ENCODE measurements around the gene KCNT1.
A peak's percentile ranks its signal among the peaks of the same experiment; 100 is the strongest.

Gene KCNT1

GRCh38 chr9:135797507-135798262 lies 95.7 kb downstream of the KCNT1 start:
- DNase-seq (ENCODE audit: low read depth in 3 of 3), result peak in 1 of 3 experiments; percentile 5

DNA sequence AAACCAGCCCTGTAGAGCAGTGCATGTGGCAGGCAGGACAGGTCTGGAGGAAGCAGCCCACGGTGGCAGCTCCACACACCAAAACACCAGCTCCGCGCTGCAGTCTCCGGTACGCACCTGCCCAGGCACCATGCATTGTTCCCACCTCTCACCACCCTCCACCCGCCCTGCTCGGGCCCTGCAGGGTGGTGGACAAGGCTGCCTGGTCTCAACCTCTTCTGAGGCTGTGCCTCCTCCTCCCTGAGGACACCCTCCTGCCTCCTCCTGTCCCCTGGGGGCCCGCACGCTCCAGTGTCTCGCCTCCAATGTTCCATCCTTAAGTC lies 96.2 kb downstream of the KCNT1 start:
- DNase-seq (ENCODE audit: low read depth in 3 of 3), result no peak

- no peak for DNase-seq (ENCODE audit: low read depth in 3 of 3)
Measured at GRCh38 chr9:135799261-135799660, 97.3 kb downstream of the KCNT1 start.

DNA sequence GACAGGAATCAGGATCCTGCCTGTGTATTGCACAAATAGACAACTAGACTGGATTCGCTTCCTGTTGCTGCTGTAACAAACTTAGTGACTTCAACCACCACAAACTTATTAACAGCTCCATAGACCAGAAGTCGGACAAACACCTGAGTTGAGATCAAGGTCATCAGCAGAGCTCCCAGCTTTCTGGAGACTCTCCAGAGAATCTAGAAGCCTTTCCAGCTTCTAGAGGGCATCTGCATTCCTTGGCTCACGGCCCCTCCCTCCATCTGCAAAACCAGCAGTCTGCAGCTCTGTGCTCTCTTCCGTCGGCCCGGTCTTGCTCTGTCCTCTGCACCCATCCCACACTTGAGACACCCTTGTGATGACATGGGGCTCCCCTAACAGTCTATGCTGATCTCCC lies 99.1 kb downstream of the KCNT1 start:
- no peak for DNase-seq (ENCODE audit: low read depth in 3 of 3)

- DNase-seq (ENCODE audit: low read depth in 3 of 3), result no peak
Measured at GRCh38 chr9:135802876-135803419, 101.0 kb downstream of the KCNT1 start.

DNA sequence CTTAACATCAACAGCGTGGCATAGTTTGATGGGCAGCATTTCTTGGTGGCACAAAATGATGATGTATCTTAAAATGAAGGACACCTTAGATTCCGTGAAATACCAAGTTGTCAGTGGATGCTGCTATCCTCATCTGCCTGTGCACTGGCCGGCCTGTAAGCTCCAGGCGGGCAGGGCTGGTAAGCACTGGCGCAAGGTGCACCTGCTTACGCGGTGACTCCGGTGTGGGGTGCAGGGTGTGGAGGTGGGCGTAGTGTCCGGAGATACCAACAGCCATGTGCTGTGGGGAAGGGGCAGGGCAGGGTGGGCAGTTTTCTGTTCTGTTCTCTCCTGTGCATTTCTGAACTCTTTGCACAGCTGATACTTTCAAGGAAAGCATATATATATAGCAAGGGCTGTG lies 101.5 kb downstream of the KCNT1 start:
- no peak for DNase-seq (ENCODE audit: low read depth in 3 of 3)

DNA sequence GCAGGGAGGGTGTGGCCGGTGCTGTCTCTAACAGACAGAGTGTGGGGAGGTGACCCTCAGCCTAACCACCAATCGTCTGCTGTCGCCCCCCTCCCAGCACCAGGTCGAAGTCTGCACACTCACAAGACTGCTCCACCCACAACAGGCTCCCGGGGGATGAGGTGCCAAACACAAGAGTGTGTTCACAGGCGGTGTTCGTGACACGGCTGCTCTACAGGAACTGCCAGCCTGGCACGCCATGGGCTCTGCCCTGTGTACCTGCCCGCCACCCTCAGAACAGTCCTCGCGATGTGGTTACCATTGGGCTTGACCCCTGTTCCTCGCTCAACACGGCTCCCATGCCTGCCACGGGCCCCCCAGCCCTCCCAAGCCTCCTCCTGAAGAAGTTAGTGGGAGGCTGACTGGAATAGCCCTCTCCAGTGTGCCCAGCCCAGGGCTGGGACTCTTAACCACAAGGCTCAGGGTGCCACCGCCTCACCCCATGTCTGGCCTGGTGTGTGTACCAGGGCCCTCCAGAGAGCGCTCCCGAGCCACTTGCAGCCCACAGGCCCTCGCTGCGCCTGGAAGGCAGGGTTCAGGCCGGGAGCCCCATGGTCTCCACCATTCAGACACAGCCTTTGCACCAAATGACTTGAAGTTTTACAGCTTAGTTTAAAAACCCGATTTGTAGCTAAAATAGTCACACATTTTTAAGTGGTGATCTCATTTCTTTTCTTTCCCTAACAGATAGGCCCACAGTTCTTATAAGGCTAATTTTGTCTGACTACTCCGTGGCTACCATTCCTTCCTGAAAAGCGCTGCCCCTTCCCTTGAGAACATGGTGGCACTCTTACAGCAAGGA lies 102.8 kb downstream of the KCNT1 start:
- DNase-seq (ENCODE audit: low read depth in 3 of 3), result no peak

DNA sequence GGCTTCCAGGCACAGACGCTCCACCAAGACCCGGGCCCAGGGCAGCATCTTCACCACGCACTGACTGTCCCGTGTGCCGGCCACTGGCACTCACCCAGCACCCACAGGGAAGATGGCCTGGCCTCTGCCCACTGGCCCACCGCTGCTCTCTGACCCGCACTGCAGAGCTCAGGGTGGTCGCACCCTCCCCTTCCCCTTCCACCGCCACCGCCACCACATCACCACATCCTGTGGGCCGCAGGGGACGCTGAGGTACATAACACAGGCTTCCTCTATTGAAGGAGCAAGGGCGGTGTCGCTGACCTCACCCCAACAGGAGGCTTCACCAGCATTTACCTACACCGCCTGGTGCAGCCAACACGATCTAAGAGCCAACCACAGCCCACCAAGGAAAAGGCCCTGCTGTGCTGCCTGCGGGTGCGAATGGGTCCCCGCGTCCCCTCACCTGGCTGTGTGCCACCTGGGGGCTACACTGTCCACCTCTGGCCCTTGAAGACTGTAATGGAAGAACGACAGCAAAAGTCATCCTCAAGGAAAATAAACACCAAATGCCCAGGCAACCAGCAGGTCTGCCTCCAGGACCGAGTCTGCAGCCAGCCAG lies 103.5 kb downstream of the KCNT1 start:
- DNase-seq (ENCODE audit: low read depth in 3 of 3), result no peak

DNA sequence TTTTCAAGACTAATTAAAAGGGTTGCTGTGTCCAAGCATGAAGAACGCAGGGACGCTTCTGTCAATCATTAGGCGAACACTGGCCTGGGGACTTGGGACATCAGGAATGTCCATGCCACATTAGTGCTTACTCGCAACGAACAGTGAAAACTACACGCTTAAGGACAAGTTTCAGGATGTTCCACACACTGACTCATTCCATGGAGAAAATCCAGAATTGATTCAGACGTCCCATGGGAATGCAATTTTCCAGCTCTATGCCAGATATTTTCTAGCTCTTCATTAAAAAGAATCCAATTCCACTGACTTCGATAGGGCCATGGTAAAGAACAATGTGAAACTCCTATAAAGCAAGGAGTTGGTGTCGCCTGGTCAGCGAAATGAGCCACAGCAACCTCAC lies 107.2 kb downstream of the KCNT1 start:
- DNase-seq (ENCODE audit: low read depth in 3 of 3), result no peak

DNA sequence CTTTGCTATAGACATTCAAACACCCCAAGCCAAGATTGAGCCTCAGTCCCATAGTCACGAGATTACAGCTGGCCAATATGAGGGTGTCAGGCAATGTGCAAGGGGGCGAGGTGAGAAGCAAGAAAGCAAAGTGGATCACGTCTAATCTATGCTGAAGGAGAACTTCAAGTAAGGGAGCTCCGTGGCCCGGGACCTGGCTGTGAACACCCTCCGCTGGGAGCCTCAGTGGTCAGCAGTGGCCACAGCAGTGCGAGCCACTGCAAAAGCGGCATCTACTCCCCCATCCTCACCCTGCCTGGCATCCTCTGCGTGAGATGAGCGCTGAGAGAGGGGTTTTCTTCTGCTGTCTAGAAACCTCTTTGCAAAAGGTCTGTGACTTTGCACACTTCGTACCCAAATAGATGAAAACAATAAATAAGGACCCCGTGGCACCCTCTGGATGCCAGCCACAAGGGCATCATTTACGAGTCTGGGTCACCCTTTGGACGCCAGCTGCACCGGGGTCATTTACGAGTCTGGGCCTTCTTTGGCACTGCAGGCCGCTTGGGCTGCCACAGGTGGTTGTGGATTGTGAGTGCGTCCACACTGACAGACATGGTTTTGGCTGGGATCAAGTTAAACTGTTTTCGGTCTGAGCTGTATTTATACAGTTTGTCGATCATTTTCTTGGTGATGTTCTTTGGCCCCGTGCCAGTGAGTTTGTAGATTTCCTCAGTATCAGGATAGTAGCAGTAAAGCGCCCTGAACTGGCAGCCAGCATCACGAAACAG lies 109.0 kb downstream of the KCNT1 start:
- no peak for DNase-seq (ENCODE audit: low read depth in 3 of 3)

GRCh38 chr9:135811801-135812200 lies 109.8 kb downstream of the KCNT1 start:
- no peak for DNase-seq (ENCODE audit: low read depth in 3 of 3)

- no peak for DNase-seq (ENCODE audit: low read depth in 3 of 3)
Measured at GRCh38 chr9:135812961-135813360, 111.0 kb downstream of the KCNT1 start.

DNA sequence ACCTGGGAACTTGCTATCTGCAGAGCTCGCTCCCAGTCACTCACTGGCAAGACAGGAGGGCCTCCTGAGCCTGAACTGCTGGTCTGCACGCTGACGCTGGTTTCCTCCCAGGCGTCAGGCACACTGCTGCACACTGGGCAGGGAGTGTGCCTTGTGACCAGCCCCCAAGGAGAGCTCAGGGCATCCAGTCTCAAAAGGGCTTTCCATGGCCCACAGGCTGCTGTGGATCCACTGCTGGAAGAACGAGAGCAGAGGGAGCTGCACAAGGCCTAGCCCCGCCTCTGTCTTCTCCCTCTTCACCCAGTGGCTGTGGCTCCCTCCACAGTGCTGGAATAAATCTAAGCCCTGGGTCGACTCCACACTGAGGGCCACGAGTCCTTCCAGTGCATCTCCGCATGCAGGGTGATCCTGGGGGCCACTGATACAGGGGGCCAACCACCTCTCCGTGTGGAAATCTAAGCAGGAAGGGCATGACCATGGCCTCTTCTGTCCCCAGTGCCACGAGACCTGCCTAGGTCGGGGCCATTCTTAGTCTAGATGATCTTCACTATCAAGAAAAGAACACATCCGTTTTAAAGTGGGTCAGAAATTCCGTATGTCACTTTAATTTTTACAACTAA lies 111.8 kb downstream of the KCNT1 start:
- DNase-seq (ENCODE audit: low read depth in 3 of 3), result no peak

GRCh38 chr9:135814421-135815095 lies 112.6 kb downstream of the KCNT1 start:
- no peak for DNase-seq (ENCODE audit: low read depth in 3 of 3)

GRCh38 chr9:135815413-135815812 lies 113.4 kb downstream of the KCNT1 start:
- DNase-seq (ENCODE audit: low read depth in 3 of 3), result no peak

DNA sequence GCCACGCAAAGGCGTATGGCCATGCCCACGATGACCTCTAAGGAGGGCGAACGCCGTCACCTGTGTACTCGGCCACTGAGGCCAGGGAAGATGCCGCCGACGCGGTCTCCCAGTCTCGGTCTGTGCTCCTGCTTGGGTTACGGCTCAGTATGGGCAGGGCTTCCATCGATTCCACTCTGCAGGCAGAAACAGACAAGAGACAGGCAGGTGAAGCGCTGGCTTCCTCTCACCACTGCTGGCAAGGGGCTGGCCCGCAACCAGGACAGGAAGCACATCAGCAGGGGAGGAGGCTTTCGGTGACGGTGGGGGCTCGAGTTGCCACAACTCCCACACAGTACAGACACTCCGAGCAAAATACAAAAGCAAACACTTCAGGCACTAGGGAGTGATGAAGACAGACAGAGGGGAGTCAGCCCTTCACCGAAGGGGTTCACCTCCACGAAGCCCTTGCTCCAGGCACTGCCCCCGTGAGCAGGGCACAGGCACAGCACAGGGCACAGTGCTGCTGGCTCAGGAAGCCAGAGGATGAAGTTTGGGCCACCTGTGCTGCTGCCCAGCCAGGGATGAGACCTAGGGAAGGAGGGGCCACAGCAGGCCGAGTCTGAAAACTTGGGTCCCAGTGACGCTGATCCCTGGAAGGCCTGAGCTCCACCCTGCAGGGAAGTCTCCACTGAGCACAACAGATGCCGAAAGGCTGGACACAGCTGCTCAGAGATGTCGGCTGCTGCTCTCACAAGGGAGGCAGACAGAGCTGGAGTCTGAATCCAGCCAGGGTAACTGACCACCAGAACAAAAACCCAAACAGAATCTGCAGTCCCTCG lies 114.1 kb downstream of the KCNT1 start:
- DNase-seq (ENCODE audit: low read depth in 3 of 3), result no peak

- DNase-seq (ENCODE audit: low read depth in 3 of 3), result no peak
Measured at GRCh38 chr9:135816651-135816970, 114.6 kb downstream of the KCNT1 start.

- DNase-seq (ENCODE audit: low read depth in 3 of 3), result no peak
Measured at GRCh38 chr9:135817951-135818717, 116.1 kb downstream of the KCNT1 start.

DNA sequence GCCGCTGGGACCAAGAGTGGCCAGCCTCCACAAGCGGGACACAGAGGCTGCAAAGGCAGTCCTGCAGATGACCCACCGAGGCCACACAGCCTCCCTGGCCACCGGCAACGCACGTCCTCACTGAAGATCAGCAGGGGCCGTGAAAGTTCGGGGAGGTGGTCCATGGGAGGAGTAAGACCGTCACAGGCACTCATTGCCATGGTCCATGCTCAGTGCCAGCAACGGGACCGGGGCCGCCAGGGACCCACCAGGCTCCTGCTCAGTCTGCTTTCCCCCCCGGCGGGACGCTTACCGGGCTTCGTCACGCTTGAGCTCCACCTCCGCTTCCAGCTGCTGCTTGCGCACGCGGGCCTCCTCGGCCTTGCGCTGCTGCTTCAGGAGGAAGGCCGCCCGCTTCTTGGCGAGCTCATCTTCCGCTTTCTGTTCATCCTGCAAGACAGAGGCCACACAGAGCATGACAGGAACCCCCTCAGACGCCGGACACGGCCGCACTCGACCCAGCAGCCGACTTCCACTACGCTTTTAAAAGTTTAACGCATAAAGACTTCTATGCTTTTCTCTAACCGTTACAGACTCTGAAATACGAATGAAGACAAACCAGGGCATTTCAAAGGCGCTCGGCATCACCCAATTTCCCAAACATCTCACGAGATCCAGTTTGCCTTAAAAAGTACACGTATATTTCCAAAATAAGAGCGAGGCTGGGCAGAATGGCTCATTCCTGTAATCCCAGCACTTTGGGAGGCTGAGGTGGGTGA lies 116.9 kb downstream of the KCNT1 start:
- no peak for DNase-seq (ENCODE audit: low read depth in 3 of 3)
